ENCODE data around the gene ZNF480.
"Not testable (repeated sequence)": the region's sequence is repeated elsewhere in the genome, so short reads cannot be mapped to it uniquely, and the experiment has no call there.

Gene ZNF480

GRCh38 chr19:52339022-52339421 is 42.1 kb downstream of the ZNF480 start:
- DNase-seq (ENCODE audit: low spot score), result not testable (repeated sequence)

- peak; percentile 55 for DNase-seq (ENCODE audit: low spot score)
These were observed 46.6 kb downstream of the ZNF480 start for GRCh38 chr19:52343548-52343947.

- no peak for DNase-seq (ENCODE audit: low spot score)
These were observed 48.2 kb downstream of the ZNF480 start for GRCh38 chr19:52345162-52345561.

GRCh38 chr19:52351512-52351911 is 54.5 kb downstream of the ZNF480 start:
- DNase-seq (ENCODE audit: low spot score), result no peak

- no peak for DNase-seq (ENCODE audit: low spot score)
These were observed 69.5 kb downstream of the ZNF480 start for GRCh38 chr19:52366414-52366824.

- peak; percentile 99 for DNase-seq (ENCODE audit: low spot score)
These were observed 72.8 kb downstream of the ZNF480 start, which contains the start of gene ZNF880 for GRCh38 chr19:52369559-52370340. ZNF880 (plus strand) TSS chr19:52369923; CDS start chr19:52369966, 43 bp downstream.

- no peak for DNase-seq (ENCODE audit: low spot score)
These were observed 73.4 kb downstream of the ZNF480 start for GRCh38 chr19:52370341-52370710.
